Activated CD4-positive, CD25-positive, alpha-beta regulatory T cell treated with anti-CD3 and anti-CD28 coated beads, Interleukin-2, amount 50 U/mL, for 72 hours (primary cell): ENCODE results near the gene SLC34A3.

Source experiments
- DNase-seq: peaks from one replicate; pipeline ENCODE4 v3.0.0; 2021

SLC34A3 gene

DNA sequence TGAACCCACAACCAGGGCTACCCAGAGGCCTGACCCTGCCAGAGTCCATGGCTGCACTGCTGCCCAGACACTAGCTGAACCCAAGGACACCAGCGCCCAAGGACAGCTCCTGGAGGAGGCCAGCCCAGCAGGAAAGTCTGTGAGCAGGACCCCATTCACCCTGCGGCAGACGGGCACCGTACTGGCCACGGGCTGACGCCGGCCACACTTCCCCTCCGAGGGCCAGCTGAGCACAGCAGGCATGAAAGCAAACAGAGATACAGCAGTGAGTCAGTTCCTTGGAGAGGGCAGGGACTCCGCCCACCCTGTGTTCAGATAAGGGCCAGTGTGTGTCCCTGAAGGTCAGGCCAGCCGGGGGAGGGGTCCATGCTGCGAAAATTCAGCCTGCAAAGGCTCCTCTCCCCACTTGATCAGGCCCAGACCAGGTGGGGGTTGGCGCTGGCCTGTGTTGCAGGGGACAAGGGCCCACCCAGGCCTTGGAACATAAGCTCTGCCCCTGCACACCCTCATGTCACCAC is 11.9 kb upstream of the SLC34A3 start:
- DNase-seq: no peak

DNA sequence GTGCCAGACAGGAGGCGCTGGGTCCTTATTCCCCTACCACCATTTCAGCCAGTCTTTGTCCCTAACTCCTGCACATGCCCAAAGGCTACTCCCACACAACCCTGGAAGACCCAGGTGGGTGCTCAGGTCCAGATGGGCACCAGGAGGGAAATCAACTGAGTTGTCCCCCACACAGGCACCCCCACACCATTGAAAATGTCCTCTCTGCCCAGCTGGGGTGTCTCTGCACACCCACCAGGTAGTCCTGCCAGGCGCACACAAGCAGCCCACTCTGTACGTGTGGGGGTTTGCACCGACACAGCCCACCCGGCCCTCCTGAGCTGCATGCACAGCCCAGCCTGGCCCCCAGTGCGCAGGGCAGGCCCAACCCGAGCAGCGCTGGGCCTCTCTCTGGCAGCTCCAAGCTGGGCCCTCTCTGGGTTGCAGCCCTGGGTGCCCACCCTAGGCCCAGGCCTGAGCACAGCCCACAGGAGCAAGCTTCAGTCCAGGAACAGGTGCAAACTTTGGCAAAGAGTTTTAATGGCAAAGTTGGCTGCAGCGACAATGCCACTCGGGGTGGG is 10.9 kb upstream of the SLC34A3 start:
- DNase-seq: no peak

DNA sequence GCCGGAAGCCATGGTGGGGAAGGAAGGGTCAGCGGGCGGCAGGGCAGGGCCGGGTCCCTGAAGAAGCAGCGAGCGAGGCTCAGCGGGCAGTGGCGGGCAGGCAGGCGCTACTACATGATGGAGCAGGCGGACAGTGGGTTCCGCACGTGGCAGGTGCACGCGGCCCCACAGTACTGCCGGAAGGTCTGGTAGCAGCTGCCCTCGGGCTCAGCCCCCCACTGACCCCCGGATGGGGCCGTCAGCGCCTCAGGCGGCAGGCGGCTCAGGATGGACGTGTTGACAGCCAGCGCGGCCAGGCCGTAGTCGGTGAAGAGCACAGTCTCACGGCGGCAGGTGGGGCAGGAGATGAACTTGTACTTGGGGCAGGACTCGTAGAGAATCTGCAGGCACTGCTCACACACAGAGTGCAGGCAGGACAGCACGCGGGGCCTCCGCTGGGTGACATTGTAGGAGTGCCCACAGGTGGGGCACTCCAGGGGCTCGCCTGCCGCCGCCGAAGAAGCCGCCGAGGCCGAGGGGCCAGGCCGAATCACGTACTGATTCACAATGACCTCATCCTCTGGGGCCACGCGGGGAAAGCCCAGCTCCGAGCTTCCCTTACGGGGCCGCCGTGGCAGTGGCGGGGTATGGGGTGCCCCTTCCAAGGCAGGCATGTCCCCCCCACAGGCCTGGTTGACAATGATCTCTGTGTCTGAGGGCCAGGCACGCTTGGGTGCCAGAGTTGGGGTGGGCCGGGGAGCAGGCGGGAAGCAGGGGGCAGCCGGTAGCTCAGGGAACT is 10.2 kb upstream of the SLC34A3 start:
- no peak for DNase-seq

DNA sequence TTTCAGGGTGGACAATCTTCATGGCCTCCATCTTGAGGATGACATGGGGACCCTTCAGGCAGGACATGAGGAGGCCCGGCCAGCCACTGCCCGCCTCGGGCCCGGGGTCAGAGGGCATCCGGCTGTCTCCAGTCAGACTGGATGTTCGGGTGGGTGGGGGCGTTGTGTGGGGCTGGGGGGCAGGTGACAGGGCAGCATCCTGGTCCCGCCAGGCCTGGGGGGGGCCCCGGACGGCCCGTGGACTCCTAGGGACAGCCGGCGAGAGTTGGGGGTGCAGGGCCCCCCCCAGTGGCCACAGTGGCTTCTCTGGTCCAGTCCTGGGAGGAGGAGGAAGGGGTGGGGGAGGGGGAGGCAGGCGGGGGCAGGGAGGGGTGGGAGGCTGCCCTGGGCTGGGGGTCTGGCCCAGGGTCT is 9.6 kb upstream of the SLC34A3 start:
- DNase-seq: no peak

DNA sequence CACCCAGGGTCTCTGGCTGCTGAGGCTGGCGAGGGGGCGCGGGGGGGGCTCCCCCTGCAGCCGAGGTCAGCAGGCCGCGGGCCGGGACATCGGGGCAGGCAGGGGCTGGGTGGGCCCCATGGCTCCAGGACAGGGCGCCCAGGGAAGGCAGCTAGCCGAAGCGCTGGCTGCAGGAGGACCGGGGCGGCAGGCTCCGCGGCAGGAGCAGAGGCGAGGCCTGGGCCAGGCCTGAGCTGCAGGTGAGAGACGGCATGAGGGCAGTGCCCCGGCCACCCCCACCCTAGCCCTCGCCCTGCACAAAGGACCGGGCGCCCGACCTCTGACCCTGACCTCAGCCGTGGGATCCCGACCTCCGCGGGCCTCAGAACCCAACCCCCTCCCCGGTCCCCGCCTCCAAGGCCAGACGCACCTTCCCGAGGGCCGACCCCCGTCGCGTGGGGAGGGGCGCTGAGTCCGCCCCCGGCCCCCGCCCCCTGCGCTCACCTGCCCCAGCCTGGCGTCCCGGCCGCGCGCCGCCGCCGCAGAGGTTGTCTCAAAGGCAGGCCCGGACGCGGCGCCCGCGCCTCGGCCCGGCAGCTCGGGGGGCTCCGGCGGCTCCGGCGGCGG is 9.1 kb upstream of the SLC34A3 start:
- DNase-seq: no peak

DNA sequence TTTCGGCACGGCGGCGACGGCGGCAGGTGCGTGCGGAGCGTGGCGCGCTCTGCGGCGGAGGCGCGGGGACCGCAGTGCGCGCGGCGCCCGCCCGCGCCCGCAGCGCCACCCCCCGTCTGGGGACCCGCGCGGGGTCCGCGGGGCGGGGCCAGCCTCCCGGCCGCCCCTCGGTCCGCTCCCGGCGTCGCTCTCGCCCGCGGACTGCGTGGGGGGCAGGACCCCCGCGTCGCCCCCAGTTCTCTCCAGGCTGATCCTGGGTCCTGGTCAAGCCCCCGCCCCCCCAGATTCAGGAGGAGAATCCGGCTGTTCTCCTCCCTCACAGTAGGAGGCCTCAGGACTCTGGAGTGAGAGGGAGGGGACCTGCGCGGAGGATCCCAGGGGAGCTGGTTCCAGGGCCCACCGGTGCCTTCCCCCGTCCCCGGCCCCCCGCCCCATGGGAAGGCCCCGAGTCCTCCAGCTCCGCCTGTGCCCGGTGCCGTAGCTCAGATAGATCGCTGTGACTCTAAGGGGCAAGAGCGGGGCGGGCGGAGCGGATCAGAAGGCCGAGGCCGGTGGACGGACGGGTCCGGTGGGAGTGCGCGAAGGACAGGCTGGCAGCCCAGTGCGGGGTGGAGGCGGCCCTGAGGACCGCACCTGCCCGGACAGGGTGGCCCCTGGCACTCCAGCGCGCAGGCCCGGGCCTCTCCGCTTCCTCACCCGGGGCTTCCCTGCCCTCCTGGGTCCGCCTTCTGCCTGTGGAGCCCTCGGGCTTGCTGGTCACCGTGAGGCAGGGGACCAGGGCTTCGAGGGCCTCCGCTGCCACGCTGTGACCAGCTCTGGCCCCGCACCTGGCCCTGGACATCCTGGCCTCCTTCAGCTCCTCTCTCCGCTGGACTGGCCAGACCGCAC is 8.3 kb upstream of the SLC34A3 start, which contains the start of gene RNF208:
RNF208 (minus strand) TSS at position 51 of the 888 bp plus-strand sequence. CDS start 1,028 bp downstream, outside the sequence.
- no peak for DNase-seq

DNA sequence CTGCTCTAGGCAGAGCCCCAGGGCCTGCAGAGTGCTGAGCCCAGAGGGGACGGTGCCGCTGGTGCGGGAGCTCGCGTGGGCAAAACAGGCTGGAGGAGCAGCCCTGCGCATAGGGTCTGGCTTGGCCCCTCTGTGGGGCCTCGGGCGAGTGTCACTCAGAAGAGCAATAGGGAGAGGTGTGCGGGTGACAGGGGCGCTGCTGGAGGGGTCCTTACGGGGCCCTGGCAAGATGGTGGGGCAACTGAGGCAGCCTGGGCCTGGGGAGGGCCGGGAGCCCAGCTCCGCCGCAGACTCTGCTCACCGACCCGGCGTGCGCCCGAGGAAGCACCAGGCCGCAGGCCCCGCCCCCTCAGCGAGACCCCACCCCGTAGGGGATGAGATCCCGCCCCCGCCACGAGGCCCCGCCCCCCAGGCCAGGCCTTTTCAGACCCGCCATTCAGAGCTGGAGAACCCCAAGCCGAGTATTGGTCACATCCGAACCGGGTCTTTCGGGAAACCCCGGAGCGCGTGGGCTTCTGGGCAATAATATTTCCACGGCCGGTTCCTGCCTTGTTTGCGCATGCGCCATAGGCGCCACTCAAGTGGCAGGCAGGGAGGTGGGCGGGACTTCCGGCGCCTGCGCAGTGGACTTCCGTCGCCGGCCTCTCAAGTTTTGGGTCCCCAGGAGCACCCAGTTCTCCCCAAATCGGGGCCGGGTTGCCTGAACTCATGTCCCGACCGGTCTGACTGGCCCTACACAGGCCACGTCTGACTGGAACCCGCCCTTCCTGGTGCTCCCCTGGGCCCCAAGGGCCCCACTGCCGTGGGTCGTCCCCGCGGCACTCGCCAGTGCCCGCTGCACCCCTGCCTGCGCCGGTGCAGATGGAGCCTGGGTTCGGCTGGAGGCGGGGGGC is 7.4 kb upstream of the SLC34A3 start:
- peak; percentile 97 for DNase-seq

DNA sequence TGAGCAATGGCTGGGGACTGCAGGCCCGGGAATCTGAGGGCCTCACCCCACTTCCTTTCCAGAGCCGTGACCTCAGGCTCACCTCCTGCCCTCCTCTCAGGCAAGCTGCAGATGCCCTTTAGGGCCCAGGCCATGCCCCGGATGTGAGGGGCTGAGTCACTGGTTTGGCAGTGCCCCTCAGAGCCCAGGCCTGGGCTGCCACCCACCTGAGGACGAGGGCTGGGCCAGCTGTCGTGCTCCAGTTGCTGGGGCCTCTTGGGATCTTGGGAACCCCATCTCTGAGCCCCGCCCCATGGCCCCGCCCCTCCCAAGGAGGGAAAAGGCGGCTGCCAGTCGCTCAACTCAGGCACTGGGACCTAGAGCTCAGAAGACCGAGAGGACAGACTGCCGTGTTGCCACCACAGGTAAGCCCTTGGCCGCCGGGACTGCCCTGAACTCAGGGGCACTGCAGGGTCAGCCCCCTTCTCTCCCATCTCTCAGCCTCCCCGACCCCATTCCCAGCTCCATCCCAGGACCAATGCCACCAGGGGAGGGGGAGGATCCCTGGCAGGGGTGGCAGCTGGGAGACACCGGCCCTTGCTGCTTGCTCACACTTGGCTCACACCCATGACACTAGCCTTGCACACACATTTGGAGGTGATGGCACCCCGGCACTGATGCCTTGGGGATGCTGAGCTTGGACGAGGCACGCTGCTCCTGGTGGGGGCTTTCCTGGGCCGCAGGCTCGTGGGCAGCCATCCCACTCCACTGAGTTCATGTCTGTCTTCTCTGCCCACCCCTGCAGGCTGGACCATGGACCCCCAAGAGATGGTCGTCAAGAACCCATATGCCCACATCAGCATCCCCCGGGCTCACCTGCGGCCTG is 5.6 kb upstream of the SLC34A3 start, which contains the start of gene CYSRT1:
CYSRT1 (plus strand) TSS at position 345 of the 865 bp plus-strand sequence; CDS start at position 793, 448 bp downstream.
- no peak for DNase-seq

DNA sequence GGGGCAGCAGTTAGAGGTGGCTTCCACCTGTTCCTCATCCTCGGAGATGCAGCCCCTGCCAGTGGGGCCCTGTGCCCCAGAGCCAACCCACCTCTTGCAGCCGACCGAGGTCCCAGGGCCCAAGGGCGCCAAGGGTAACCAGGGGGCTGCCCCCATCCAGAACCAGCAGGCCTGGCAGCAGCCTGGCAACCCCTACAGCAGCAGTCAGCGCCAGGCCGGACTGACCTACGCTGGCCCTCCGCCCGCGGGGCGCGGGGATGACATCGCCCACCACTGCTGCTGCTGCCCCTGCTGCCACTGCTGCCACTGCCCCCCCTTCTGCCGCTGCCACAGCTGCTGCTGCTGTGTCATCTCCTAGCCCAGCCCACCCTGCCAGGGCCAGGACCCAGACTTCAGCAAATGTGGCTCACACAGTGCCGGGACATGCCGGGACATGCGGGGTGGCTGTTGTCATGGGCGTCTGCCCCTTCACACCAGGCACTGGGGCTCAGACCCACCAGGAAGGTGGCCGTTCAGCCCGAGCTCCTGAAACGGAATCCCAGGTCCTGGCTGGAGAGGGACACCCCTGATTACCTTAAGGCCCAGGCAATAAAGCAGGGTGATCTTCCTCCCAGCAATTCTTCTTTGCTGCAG is 4.9 kb upstream of the SLC34A3 start:
- no peak for DNase-seq

DNA sequence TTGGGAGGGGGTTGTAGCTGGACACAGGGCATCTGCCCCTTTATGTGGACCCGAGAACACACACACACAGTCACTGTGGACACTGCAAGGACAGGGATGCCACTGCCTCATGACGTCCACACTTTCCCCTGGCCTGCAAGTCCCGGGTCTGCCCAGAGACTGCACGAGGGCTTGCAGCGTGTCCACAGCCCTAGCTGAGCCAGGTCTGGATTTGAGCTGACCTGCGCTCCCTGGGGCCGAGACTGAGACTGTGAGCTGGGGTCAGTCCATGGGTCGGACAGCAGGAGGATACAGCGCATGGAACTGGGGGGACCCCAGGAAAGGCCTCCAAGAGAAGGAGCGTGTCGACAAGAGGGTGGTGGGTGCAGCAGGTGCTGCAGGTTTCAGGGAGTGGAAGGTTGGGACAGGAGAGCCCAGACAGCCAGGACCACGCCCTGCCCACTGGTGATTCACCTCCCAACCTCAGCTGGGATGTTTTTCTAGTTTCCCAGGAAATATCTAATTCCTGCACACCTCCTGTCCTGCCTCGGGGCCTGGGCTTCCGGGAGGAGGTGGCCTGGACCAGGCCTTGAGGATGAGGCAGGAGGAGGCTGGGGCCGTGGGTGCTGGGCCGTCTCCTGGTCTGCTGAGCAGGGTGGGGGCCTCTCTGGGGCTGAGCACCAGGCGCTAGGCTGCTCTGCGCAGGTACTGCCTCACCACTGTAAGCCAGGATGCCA is 4.2 kb upstream of the SLC34A3 start:
- no peak for DNase-seq

DNA sequence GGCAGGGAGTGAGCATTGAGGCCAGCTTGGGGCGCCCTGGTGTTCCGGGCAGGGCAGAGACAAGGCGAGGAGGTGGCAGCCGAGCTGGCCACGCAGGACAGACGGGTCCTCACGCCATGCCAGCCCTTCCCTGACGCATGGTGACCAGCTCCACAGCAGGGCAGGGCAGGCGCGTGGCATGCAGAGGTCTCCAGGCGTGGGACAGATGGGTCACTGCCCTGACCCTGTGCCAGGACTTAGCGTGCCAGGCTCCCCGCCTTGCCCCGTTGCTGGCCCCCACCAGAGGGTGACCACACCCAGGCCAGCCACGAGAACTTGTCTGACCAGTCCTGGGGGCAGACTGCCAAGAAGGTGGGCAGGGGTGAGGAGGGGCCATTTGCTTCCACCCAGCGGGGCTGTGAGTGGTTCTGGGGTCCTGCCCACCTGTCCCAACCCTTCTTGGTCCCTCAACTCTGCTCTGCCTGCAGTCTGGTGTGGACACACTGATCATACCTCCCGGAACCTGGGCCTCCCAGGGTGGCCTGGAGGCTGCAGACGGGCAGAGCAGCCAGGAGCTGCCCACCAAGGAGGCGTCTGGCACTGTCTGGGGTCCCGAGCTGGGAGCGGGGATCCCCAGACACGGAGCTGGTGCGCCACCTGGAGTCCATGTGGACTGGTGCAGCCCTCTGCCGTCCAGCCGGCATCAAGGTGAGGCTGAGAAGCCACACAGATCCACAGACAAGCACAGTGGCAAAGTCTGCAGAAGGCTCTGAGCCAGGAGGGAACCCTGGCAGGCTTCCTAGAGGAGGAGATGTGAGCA is 3.4 kb upstream of the SLC34A3 start, which contains the start of gene RNF224:
RNF224 (plus strand) TSS at position 449 of the 799 bp plus-strand sequence. CDS start 834 bp downstream, outside the sequence.
- peak; percentile 77 for DNase-seq

DNA sequence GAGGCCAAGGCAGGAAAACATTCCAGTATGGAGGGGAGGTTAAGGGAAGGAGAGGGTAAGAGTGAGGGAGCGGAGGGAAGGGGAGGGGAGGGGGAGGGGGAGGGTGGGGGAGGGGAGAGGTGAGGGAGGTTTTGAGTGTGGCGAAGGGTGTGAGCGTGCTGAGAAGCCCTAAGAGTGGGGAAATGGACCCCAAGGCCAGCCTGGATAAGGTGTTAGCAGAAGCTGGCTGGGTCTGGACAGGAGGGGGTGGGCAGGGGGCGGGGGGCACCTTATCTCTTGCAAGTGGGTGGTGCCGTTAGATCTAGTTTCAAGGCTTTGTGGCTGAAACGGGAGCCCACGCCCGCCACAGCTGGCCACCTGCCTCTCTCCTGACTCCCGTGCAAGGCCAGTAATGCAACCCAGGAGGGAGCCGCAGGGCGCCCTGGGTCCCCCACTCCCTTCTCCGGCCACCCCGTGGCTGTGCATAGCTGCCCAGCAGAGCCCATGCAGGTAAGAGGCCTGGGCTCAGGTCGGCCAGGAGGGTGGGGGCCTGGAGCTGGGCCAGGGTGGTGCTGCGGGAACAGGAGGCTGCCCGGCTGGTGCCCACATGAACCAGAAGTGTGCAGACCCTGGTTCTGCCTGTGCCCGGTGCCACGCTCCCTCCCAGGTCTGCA is 2.7 kb upstream of the SLC34A3 start:
- DNase-seq: no peak

DNA sequence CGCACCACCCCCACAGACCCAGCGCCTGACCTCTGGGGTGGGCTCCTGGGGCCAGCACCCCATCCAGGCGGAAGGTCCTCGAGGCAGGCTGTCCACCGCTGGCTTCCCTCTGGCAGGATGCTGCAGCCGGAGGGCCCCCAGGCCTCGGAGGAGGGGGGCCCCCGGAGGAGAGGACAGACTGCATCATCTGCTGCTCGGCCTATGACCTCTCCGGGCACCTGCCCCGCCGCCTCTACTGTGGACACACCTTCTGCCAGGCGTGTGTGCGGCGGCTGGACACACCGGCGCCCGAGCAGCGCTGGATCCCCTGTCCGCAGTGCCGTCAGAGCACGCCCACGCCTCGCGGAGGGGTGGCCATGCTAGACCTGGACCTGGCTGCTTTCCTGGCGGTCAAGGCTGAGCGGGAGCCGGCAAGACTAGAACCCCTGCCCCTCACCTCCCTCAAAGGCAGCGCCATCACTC is 2.2 kb upstream of the SLC34A3 start:
- no peak for DNase-seq

DNA sequence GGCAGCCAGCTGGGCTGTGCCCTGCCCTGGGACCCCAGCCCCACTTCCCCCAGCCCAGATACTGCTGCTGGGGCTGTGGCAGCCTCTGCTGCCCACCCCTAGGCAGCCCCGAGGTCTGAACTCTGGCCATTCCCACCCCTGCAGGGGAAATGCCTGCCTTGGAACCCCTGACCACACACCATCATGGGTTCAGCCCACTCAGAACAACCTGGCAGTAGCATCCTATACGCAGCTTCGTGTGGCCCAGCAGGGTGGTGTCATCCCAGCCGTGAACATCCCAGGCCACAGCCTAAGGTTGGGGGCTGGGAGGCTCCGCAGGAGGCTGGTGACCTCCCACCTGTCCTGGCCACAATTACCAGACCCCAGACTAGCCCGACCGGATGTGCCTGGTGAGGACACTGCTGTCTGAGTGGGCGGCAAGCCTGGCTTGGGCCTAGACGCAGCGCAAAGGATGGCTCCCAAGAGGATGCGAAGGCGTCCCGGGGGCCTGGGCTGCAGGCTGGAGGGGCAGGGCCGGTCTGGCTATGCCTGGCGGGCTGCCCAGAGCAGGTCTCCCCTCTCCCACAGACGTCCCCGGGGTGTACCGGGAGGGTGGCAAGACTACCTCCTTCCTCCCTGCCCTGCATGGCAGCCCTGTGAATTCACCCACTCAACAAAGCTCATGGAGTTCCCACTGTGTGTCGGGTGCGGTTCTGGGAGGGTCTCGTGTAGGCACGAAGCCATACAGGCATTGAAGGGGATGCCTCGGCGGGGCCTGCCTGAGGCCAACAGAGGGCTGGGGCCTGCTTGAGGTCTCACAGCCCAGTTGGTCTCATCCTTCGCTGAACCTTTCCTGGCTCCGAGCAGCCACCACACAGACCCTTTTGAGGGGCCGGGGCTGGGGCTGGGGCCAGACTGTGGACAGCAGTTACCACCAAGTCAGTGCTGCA is 1.5 kb upstream of the SLC34A3 start:
- DNase-seq: no peak

DNA sequence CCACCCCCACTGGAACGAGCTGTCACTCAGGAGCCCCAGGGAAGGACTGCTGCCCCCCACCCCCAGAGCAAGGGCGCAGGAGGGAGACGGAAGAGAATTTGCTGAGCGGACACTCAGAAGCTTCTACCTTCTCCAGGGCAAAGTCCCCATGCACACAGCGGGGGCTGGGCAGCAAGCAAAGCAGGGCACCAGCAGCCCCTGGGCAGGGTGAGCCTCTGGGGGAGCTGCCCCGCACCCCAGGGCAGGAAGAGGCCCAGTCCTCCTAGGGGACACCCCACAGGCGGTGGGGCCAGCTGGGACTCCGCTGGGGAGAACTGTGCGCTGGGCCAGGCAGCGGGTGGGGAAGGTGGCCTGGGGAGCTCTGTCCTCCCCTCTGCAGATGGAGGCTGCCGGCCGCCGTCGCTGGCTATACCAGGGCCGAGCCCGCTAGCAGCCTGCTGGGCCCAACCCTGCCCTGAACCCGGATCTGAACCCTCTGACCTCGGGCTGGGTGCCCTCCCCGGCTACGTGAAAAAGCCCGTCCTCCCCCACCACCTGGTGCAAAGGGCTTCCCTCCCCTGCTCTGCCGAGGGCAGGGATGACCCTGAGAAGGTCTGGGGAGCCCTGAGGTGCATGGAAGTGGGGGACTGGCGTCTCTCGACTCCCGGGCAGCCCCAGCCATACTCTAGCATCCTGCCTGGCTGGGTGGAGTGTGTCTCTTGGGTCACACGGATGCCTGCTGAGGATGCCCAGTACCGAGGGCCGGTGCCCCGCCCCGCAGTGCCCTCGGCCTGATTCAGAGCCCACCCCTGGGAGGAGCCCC is 597 bp upstream of the SLC34A3 start:
- DNase-seq: no peak
